Activated CD4-positive, alpha-beta T cell treated with anti-CD3 and anti-CD28 coated beads for 48 hours (primary cell): ENCODE data around the gene PTPMT1.
"Not testable (repeated sequence)": the region's sequence is repeated elsewhere in the genome, so short reads cannot be mapped to it uniquely, and the experiment has no call there.

Source experiments
- DNase-seq: peaks from one replicate; pipeline ENCODE4 v3.0.0-alpha.2; 2020

PTPMT1 gene, protein sequence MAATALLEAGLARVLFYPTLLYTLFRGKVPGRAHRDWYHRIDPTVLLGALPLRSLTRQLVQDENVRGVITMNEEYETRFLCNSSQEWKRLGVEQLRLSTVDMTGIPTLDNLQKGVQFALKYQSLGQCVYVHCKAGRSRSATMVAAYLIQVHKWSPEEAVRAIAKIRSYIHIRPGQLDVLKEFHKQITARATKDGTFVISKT

DNA sequence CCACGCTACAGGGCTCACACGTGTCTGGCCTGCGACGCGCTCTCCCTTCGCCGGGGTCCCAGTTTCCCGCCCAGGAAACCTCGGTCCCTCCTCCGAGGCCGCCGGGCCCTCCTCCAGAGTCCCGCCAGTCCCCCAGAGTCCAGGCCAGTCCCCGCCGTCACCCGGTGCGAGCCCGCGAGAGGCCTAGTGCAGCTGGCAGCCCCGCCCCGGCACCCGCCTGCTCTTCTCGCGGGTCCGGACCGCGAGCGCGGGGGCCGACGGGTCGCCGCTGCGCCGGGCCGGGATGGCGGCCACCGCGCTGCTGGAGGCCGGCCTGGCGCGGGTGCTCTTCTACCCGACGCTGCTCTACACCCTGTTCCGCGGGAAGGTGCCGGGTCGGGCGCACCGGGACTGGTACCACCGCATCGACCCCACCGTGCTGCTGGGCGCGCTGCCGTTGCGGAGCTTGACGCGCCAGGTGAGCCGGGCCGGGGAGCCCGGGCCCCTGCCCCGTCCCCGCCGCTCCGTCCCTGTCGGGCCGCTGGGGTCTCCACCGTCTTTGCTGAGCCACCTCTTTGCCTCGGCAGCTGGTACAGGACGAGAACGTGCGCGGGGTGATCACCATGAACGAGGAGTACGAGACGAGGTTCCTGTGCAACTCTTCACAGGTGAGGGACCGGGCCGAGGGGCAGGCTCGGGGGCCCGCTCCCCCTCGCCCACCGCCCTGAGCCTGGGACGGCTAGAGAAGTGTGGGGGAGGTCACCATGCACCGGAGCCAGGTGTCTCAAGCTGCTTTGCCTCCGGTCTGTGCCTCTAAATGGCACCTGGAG lies at the start of gene PTPMT1:
PTPMT1 (plus strand) TSS at position 260 of the 809 bp plus-strand sequence; CDS start at position 284, 24 bp downstream.
- peak; percentile 82 for DNase-seq

GRCh38 chr11:47516155-47516554 lies 49.2 kb upstream of the PTPMT1 start:
- no peak for DNase-seq

- DNase-seq, result no peak
Measured at GRCh38 chr11:47516984-47517853, 48.2 kb upstream of the PTPMT1 start.

DNA sequence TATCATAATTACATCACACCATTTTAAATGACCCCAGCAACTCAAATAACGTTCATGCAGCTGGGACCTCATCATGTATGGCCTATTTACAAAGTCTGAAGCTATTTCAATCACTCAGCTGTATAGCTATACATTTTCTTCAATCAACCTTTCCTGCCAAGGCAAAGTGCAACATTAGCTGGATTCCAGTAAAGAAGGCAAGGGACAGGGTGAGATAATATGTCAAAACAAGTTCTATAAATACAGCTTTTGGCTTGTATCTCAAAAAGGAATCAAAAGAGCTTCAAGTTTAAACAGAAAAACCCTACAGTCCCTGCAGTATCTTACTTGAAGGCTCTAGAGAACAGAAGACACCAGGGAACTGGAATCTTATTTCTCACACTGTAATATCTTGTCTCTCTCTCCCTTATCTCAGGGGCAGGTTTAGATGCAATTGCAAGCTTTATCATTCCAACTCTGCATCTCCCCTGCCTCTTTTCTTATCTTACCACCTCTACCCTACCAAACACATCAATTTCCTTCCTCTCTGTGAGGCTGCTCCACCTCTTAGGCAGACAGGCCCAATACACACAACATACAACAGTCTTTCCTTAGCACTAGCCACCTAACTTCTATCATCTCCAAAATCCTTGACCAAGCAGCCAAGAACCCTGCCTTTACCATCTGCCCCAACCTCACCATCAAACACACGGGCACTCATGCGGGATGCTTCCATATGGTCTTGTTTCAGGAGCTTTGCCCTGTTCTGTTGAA lies 47.0 kb upstream of the PTPMT1 start:
- DNase-seq, result no peak

DNA sequence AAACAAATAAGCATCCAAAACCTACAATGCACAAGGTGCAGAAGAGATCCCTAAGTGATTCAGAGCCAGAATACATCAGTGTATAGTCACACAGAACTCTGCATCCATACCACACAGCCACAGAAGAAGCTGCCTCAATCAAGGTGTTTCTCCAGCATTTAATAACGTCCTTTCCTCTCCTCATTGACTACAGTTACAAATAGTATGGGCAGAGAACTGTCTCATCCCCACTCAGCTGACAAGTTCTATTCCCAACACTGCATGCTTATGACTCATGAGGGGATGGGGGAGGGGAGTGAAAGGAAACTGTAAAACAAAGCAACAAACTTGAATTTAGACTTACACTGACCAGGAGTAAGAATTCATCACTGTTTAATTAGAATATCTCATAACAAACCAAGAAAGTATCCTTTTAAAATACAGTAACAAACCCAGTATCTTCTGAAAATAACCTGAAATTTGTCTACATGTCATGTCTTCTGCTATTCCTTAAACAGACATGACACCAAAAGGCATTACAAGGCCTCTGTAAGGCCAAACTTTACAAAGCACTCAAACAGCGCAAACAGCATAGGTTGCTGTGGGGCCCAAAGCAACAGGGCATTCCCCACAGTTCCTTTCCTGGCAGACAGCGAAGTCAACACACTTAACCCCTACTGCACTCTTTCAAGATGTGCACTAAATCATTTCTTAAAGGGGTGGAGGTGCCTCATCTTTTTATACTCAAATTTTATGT lies 41.7 kb upstream of the PTPMT1 start:
- peak; percentile 29 for DNase-seq

DNA sequence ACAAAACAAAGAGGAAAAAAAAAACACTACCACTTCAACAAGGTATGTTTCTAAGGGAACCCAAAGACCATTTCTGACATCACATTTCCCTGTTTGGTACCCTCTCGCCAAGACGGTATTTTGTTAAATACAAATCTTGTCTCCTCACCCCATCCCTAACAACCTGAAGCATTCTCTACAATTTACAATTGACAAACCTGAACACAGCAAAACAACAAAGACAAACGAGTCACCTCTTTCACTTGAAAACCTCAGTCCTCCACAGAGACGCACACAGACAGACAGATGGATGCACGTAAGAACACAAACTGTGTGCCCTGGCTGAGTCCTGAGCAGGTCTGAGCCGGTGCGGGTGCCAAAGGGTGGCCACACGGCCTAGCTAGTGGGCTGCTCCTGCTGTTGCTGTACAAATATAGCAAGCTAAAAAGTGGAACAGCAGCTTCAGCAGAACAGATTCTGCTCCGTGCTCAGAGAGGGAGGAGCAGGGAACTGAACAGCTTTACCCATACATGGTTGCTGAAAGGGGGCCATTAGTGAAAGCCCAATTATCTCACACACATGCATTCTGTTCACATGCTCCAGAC lies 41.0 kb upstream of the PTPMT1 start:
- peak; percentile 19 for DNase-seq

DNA sequence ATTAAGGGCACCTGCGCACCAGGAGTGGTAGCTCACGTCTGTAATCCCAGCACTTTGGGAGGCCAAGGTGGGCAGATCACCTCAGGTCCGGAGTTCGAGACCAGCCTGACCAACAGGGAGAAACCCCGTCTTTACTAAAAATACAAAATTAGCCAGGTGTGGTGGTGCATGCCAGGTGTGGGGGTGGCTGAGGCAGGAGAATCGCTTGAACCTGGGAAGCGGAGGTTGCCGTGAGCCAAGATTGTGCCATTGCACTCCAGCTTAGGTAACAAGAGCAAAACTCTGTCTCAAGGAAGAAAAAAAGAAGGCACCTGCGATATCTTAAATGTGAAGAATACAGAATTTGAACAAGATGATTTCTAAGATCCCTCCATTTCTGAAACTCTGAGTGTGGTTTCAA lies 39.4 kb upstream of the PTPMT1 start:
- not testable (repeated sequence) for DNase-seq

DNA sequence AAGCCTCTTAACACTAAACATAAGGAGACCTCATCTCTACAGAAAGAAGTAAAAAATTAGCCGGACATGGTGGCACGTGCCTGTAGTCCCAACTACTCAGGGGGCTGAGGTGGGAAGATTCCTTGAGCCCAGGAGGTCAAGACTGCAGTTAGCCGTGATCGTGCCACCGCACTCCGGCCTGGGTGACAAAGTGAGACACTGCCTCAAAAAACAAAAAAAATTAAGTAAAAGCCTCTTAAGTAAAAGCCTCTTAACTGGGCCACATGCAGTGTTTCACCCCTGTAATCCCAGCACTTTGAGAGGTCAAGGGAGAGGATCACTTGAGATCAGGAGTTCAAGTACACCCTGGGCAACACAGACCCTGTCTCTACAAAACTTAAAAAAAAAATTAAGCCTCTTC lies 38.2 kb upstream of the PTPMT1 start:
- DNase-seq, result no peak

GRCh38 chr11:47529951-47530350 lies 35.4 kb upstream of the PTPMT1 start:
- no peak for DNase-seq

- DNase-seq, result not testable (repeated sequence)
Measured at GRCh38 chr11:47530721-47531120, 34.7 kb upstream of the PTPMT1 start.

- no peak for DNase-seq
Measured at GRCh38 chr11:47531666-47532065, 33.7 kb upstream of the PTPMT1 start.

DNA sequence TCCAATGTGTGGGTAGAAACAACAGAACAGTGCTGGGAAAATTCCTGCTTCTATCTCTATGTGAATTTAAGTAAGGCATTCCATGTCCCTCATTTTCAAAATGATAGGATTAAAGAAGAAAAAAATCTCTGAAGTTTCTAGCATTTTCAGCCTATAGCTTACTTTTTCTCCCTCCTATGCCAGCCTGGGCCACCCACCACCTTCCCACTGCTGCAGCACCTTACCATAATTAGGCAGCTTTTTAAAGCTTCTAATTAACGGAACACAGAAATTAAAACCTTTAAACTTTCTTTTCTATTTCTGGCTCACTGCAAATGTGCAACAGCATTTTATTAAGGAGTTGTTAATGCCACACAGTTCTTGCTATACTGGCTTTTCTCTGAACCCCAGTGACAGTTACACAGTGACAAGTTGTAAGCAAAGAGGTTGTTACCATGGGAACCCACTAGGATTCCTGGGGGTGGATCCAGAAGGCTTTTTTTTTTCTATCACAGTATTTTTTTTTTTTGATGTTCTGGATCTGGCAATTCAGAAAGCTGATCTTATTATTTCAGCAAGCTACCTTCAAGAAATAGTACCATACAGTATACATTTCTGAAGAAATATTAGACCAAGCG lies 32.7 kb upstream of the PTPMT1 start:
- no peak for DNase-seq

DNA sequence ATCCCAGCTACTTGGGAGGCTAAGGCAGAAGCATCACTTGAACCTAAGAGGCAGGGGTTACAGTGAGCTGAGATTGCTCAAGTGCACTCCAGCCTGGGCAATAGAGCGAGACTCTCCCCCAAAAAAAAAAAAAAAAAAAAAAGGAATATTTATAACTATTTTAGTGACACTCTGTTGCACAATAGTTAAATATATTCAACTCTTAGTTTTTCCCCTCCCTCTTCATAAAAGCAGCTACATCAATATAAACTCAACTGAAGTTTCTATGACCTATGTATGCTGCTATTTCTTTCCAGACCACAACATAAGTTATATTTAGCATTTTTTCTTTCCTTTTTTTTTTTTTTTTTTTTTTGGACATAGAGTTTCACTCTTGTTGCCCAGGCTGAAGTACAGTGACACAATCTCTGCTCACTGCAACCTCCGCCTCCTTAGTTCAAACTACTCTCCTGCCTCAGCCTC lies 31.7 kb upstream of the PTPMT1 start:
- no peak for DNase-seq

GRCh38 chr11:47534704-47535251 lies 30.6 kb upstream of the PTPMT1 start:
- no peak for DNase-seq

GRCh38 chr11:47536915-47537314 lies 28.5 kb upstream of the PTPMT1 start:
- no peak for DNase-seq

GRCh38 chr11:47538741-47539565 lies 26.4 kb upstream of the PTPMT1 start:
- no peak for DNase-seq

- DNase-seq, result no peak
Measured at GRCh38 chr11:47539681-47540039, 25.7 kb upstream of the PTPMT1 start.

DNA sequence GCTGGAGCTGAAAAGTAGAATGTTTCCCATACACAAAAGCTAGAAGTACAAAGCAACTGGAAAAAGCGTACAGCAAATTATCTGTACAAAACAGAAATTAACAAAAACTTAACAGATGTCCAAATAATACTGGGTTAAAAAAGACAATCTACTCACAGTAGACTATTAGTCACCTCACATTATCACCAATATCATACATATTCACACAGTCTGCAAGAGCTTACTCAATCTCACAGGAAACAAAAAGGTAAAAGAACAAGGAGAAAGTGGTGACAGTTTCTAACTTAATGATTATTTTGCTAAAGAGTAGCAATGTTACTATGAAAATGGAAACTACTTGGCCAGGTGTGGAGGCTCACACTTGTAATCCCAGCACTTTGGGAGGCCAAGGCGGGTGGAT lies 24.3 kb upstream of the PTPMT1 start:
- DNase-seq, result no peak

GRCh38 chr11:47545298-47545697 lies 20.1 kb upstream of the PTPMT1 start:
- DNase-seq, result no peak

- not testable (repeated sequence) for DNase-seq
Measured at GRCh38 chr11:47546274-47546673, 19.1 kb upstream of the PTPMT1 start.
